Subcutaneous adipose tissue (tissue), 4 donors: Measurements from ENCODE around the gene IRF8. TPM values are rescaled to one million over a fixed set of nuclear protein-coding genes. Genes with fewer than 3 reads are reported as not detected.

Source experiments
- total RNA-seq, 4 donors: library from RNA; depleted of rRNA; stranded (reverse); fragments of >200 nt; gene quantifications; one replicate each; pipeline ENCODE4 v1.1.0, GENCODE V29; 2016
- TF ChIP-seq, protein P1 (sequence below): fragments of 450-650 bp; IDR thresholded peaks from one replicate; pipeline ENCODE4 v1.5.1; 2016; ENCODE audit warnings: low read depth, mild to moderate bottlenecking, control low read depth, antibody characterized with exemption, moderate library complexity

IRF8 gene
- total RNA-seq, 4 donors from 2014 or later = 40.8 to 156 (median 66.6) TPM

DNA sequence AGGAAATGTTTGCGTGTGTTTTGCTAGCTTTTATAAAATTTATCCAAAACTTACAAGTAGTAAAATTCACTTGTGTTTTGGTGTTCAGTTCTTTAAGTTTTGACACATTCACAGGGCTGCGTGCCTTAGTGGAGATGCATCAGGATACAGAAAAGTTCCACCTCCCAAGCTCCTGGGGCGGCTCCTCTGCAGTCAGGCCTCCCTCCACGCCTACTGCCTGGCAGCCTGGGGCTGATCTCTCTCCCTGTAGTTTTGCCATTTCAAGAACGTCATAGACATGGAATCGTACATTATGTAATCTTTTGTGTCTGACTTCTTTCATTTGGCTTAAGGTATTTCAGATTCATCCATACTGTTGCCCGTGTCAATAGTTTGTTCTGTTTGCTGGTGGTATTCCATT, 27.2 kb upstream of the IRF8 start:
- TF ChIP-seq, protein P1, sequence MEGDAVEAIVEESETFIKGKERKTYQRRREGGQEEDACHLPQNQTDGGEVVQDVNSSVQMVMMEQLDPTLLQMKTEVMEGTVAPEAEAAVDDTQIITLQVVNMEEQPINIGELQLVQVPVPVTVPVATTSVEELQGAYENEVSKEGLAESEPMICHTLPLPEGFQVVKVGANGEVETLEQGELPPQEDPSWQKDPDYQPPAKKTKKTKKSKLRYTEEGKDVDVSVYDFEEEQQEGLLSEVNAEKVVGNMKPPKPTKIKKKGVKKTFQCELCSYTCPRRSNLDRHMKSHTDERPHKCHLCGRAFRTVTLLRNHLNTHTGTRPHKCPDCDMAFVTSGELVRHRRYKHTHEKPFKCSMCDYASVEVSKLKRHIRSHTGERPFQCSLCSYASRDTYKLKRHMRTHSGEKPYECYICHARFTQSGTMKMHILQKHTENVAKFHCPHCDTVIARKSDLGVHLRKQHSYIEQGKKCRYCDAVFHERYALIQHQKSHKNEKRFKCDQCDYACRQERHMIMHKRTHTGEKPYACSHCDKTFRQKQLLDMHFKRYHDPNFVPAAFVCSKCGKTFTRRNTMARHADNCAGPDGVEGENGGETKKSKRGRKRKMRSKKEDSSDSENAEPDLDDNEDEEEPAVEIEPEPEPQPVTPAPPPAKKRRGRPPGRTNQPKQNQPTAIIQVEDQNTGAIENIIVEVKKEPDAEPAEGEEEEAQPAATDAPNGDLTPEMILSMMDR = no peak

DNA sequence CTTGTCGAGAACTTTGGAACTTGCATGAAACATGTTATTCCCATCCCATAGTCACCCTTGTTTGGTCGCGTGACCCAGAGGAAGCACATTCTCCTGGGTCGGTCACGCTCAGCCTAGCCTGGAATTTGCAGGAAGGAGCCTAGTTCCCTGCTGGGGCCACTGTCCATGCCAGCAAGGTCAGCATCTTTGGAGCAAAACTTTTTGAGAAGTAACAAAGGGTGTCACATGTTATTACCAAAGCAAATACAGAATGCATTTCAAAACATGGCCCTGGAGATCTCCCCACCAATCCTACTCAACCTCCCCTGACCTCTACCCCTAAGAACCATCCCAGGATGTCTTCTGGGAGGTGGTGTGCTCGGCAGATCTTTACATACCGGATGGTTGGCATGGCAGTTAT, 26.2 kb upstream of the IRF8 start:
- TF ChIP-seq, protein P1 = no peak

DNA sequence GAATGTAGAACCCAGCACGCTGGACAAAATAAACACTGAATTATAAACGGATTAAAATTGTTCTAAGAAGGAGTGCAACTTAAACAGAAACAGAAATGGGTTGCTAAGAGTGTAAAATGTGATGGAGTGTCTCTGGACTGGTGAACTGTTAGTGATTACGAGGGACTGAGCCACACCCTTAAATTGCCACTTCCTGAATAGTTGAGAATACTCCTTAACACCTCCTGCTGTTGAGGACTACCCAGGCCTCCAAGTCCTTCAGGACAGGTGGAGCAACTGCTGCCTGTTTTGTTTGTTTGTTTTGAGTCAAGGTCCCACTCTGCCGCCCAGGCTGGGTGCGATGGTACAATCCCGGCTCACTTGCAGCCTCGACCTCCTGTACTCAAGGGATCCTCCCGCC, 25.8 kb upstream of the IRF8 start:
- TF ChIP-seq, protein P1 = no peak

DNA sequence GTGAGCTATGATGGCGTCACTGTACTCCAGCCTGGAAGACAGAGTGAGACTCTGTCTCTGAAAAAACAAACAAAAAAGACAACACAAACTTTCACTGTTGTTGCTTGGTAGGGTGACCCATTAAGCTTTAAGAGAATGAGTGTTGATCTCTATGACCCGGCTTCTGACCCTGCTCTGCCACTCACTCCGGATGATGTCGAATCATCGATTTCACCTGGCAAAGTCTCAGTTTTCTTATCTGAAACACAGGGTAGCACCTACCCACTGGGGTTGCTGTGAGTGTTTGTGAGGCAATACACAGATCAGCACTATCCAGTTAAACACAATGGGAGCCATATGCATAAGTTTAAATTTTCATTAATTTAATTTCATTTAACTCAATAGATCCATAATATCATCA, 20.6 kb upstream of the IRF8 start:
- TF ChIP-seq, protein P1 = no peak

GRCh38 chr16:85878875-85879274, 20.1 kb upstream of the IRF8 start:
- TF ChIP-seq, protein P1 = no peak

DNA sequence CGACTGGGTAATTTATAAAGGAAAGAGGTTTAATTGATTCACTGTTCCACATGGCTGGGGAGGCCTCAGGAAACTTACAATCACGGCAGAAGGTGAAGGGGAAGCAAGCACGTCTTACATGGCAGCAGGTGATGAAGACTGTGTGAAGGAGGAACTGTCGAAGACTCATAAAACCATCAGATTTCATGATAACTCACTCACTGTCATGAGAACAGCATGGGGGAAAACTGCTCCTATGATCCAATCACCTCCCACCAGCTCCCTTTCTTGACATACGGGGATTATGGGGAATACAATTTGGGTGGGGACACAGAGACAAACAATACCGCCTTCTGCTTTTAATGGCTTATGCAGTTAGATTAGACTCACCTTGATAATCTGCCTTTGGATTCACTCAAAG, 19.4 kb upstream of the IRF8 start:
- TF ChIP-seq, protein P1 = no peak

DNA sequence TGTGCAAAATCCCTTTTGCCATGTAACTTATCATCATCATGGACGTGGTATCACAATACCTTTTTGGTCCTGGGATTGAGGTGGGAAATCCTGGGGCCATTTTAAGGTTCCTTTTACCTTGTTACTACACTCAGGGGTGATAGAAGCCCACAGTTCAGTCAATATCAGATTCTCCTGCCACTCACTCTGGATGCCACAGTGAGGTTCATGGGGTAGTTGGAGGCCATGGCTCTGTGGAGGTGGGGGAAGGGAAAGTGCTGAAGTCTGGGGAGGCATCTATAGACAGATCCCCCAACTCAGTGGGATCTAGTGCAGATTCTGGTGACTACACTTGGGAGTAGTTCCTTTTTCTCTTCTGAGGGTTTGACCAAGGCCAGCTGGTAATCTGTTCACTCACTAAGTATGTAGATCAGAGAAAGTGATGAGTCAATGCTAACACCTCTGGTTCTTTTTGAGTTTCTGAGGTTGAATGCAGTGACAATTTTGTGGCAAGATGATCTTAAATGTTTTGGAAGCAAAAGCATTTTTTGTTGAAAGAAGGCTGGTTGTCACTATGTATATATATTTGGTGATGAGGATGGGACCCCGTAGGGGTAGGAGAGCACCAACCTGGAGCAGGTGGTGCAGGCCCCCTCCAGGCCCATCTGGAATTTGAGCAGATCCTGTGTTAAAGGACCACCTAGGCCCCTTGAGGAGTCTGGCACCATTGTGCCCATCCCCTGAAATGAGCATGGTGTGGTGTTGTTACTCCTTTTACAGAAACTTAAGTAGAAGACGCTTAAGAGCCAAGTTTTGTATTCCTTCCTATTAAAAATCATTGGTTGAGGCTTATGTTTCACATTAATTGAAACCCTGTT, 18.8 kb upstream of the IRF8 start:
- TF ChIP-seq, protein P1 = no peak
